Activated B cell treated with CpG ODN at 0.5 μM for 24 hours (primary cell): ENCODE measurements around the gene MXRA7. TPM values are rescaled to one million over a fixed set of nuclear protein-coding genes. Genes with fewer than 3 reads are reported as not detected.

Experiments
- ATAC-seq: fragments of 200-7000 bp; cut with Tn5 transposase; one replicate; pipeline ENCODE4 v1.10.0; 2021; ENCODE audit warnings: low read depth, mild to moderate bottlenecking, moderate library complexity
- CTCF ChIA-PET: fragments of 350-600 bp; sonication (Branson Sonifier 250); formaldehyde crosslinking; loops from one replicate; lab custom pipeline; 2021; ENCODE audit warnings: antibody characterized with exemption; lab: Charles Lee
- POLR2A ChIA-PET: fragments of 350-600 bp; sonication (Branson Sonifier 250); formaldehyde crosslinking; loops from one replicate; lab custom pipeline; 2021; ENCODE audit warnings: antibody characterized with exemption; lab: Charles Lee
- DNase-seq: peaks from one replicate; pipeline ENCODE4 v3.0.0; 2022
- H3K27ac Mint-ChIP-seq: one replicate; pipeline ENCODE4 v1.8.0; 2020; ENCODE audit warnings: mixed read lengths
- H3K27me3 Mint-ChIP-seq: one replicate; pipeline ENCODE4 v1.8.0; 2021; ENCODE audit warnings: mixed read lengths
- H3K36me3 Mint-ChIP-seq: one replicate; pipeline ENCODE4 v1.8.0; 2021; ENCODE audit warnings: low read depth, mixed read lengths
- H3K4me1 Mint-ChIP-seq: one replicate; pipeline ENCODE4 v1.8.0; 2021; ENCODE audit warnings: mixed read lengths
- H3K4me3 Mint-ChIP-seq: one replicate; pipeline ENCODE4 v1.8.0; 2020; ENCODE audit warnings: mild to moderate bottlenecking, mixed read lengths
- H3K9me3 Mint-ChIP-seq: one replicate; pipeline ENCODE4 v1.8.0; 2020; ENCODE audit warnings: mixed read lengths
- CTCF ChIP-seq: fragments of 200-600 bp; IDR thresholded peaks from one replicate; pipeline ENCODE4 v1.8.0; 2022; ENCODE audit warnings: antibody characterized with exemption, mild to moderate bottlenecking
- intact Hi-C: fragments of 100-400 bp; cut with micrococcal nuclease; formaldehyde crosslinking; loops from one replicate; pipeline ENCODE4 v1.15.1; 2024
- total RNA-seq: library from RNA; stranded (reverse); gene quantifications from 2 replicates; pipeline ENCODE4 v1.2.3, GENCODE V29; 2022

Gene MXRA7
- total RNA-seq, 1 donor from 2014 or later = 13.5 TPM

GRCh38 chr17:76721463-76721862 is 10.7 kb upstream of the MXRA7 start:
- DNase-seq (no peak), ATAC-seq (no peak)
- Mint-ChIP-seq H3K27me3 (no peaks in the 10 kb centered on the region), H3K4me1 (peaks cover 23% of the 10 kb centered on the region), H3K27ac (no peak overlapping the region), H3K4me3 (no peak overlapping the region), H3K9me3 (no peaks in the 10 kb centered on the region), H3K36me3 (peaks cover 90% of the 10 kb centered on the region)
- POLR2A ChIA-PET = interaction anchor here (1.2 kb wide), 1 partner anchor 14 kb away, joined by 3 read pairs; no protein-coding TSS in a partner anchor
- CTCF ChIA-PET = no interaction called here
- no peak for TF ChIP-seq CTCF
- intact Hi-C loops = loop anchor here (10.0 kb wide), 1 partner anchor 743 kb away; no protein-coding TSS in a partner anchor

- Mint-ChIP-seq H3K4me3 (no peak overlapping the region), H3K36me3 (peaks cover 92% of the 10 kb centered on the region), H3K4me1 (peaks cover 26% of the 10 kb centered on the region), H3K27me3 (no peaks in the 10 kb centered on the region), H3K9me3 (no peaks in the 10 kb centered on the region), H3K27ac (no peak overlapping the region)
- ATAC-seq = no peak
- no peak for DNase-seq
- ChIA-PET CTCF (no interaction called here), POLR2A (interaction anchor here (1.2 kb wide), 1 partner anchor 14 kb away, joined by 3 read pairs; no protein-coding TSS in a partner anchor)
- TF ChIP-seq CTCF = no peak
- intact Hi-C loops = loop anchor here (10.0 kb wide), 1 partner anchor 744 kb away; no protein-coding TSS in a partner anchor
Measured at GRCh38 chr17:76720941-76721340, 10.2 kb upstream of the MXRA7 start.

GRCh38 chr17:76720211-76720610 is 9.4 kb upstream of the MXRA7 start:
- no peaks in the 10 kb centered on the region for H3K27me3 Mint-ChIP-seq
- H3K9me3 Mint-ChIP-seq = no peaks in the 10 kb centered on the region
- intact Hi-C loops = loop anchor here (10.0 kb wide), 1 partner anchor 745 kb away; no protein-coding TSS in a partner anchor
- H3K4me1 Mint-ChIP-seq = peaks cover 27% of the 10 kb centered on the region
- DNase-seq (no peak), ATAC-seq (no peak)
- no peak overlapping the region for H3K4me3 Mint-ChIP-seq
- CTCF ChIA-PET = no interaction called here
- no peak for TF ChIP-seq CTCF
- POLR2A ChIA-PET = interaction anchor here (1.2 kb wide), 1 partner anchor 15 kb away, joined by 3 read pairs; no protein-coding TSS in a partner anchor
- no peak overlapping the region for H3K27ac Mint-ChIP-seq
- peaks cover 94% of the 10 kb centered on the region for H3K36me3 Mint-ChIP-seq

- Mint-ChIP-seq H3K9me3 (no peaks in the 10 kb centered on the region), H3K4me1 (peaks cover 22% of the 10 kb centered on the region), H3K36me3 (peaks cover 94% of the 10 kb centered on the region), H3K27ac (no peak overlapping the region), H3K4me3 (no peak overlapping the region), H3K27me3 (no peaks in the 10 kb centered on the region)
- no peak for ATAC-seq
- CTCF ChIA-PET = no interaction called here
- POLR2A ChIA-PET = interaction anchor here (6.8 kb wide), 1 partner anchor 9 kb away, joined by 33 read pairs; the partner anchor contains the start of genes JMJD6 and METTL23
- intact Hi-C loops = no loop called here
- no peak for DNase-seq
- TF ChIP-seq CTCF = no peak
Measured at GRCh38 chr17:76718516-76718915, 7.8 kb upstream of the MXRA7 start.

GRCh38 chr17:76716839-76717215 is 6.1 kb upstream of the MXRA7 start:
- Mint-ChIP-seq H3K4me3 (no peak overlapping the region), H3K36me3 (peaks cover 82% of the 10 kb centered on the region), H3K27ac (no peak overlapping the region), H3K4me1 (peaks cover 22% of the 10 kb centered on the region), H3K27me3 (no peaks in the 10 kb centered on the region), H3K9me3 (no peaks in the 10 kb centered on the region)
- ATAC-seq (no peak), DNase-seq (no peak)
- intact Hi-C loops = no loop called here
- POLR2A ChIA-PET = interaction anchor here (6.8 kb wide), 1 partner anchor 10 kb away, joined by 33 read pairs; the partner anchor contains the start of genes JMJD6 and METTL23
- TF ChIP-seq CTCF = no peak
- CTCF ChIA-PET = interaction anchor here (0.9 to 1.3 kb wide), 4 partner anchors 9 to 159 kb away, joined by 3 read pairs; no protein-coding TSS in a partner anchor
